ENCODE measurements around the gene KRTAP13-3.

KRTAP13-3 gene

GRCh38 chr21:30425826-30426225, at the start of gene KRTAP13-3:
KRTAP13-3 (minus strand) TSS chr21:30425926; CDS start chr21:30425912, 14 bp downstream.
- no peak for DNase-seq (ENCODE audit: low read depth in 1 of 2, low spot score in 1 of 2)

- DNase-seq (ENCODE audit: low read depth in 1 of 2, low spot score in 1 of 2): no peak
Observed at GRCh38 chr21:30468900-30469714, 43.4 kb upstream of the KRTAP13-3 start.

GRCh38 chr21:30463713-30464112, 38.0 kb upstream of the KRTAP13-3 start:
- no peak for DNase-seq (ENCODE audit: low read depth in 1 of 2, low spot score in 1 of 2)

- no peak for DNase-seq (ENCODE audit: low read depth in 1 of 2, low spot score in 1 of 2)
Observed at GRCh38 chr21:30448514-30448913, 22.8 kb upstream of the KRTAP13-3 start.

- DNase-seq (ENCODE audit: low read depth in 1 of 2, low spot score in 1 of 2): no peak
Observed at GRCh38 chr21:30447056-30447455, 21.3 kb upstream of the KRTAP13-3 start.

GRCh38 chr21:30444204-30444603, 18.5 kb upstream of the KRTAP13-3 start:
- no peak for DNase-seq (ENCODE audit: low read depth in 1 of 2, low spot score in 1 of 2)

- no peak for DNase-seq (ENCODE audit: low read depth in 1 of 2, low spot score in 1 of 2)
Observed at GRCh38 chr21:30443226-30443625, 17.5 kb upstream of the KRTAP13-3 start.

GRCh38 chr21:30439975-30440374, 14.2 kb upstream of the KRTAP13-3 start, which contains the start of gene KRTAP15-1:
KRTAP15-1 (plus strand) TSS chr21:30440275; CDS start chr21:30440328, 53 bp downstream.
- DNase-seq (ENCODE audit: low read depth in 1 of 2, low spot score in 1 of 2): no peak

- DNase-seq (ENCODE audit: low read depth in 1 of 2, low spot score in 1 of 2): no peak
Observed at GRCh38 chr21:30437010-30437565, 11.4 kb upstream of the KRTAP13-3 start.

- DNase-seq (ENCODE audit: low read depth in 1 of 2, low spot score in 1 of 2): no peak
Observed at GRCh38 chr21:30434033-30434631, 8.4 kb upstream of the KRTAP13-3 start.

GRCh38 chr21:30430170-30430655, 4.5 kb upstream of the KRTAP13-3 start, which contains the start of gene KRTAP13-4:
KRTAP13-4 (plus strand) TSS chr21:30430220; CDS start chr21:30430276, 56 bp downstream.
- DNase-seq (ENCODE audit: low read depth in 1 of 2, low spot score in 1 of 2): no peak

- DNase-seq (ENCODE audit: low read depth in 1 of 2, low spot score in 1 of 2): no peak
Observed at GRCh38 chr21:30426731-30427130, 1.0 kb upstream of the KRTAP13-3 start.

GRCh38 chr21:30415993-30416392, 9.7 kb downstream of the KRTAP13-3 start:
- DNase-seq (ENCODE audit: low read depth in 1 of 2, low spot score in 1 of 2): no peak

- DNase-seq (ENCODE audit: low read depth in 1 of 2, low spot score in 1 of 2): no peak
Observed at GRCh38 chr21:30408782-30409494, 16.8 kb downstream of the KRTAP13-3 start.

- no peak for DNase-seq (ENCODE audit: low read depth in 1 of 2, low spot score in 1 of 2)
Observed at GRCh38 chr21:30395731-30396130, 30.0 kb downstream of the KRTAP13-3 start, which contains the start of gene KRTAP13-1. KRTAP13-1 (plus strand) TSS chr21:30396031; CDS start chr21:30396087, 56 bp downstream.

- no peak for DNase-seq (ENCODE audit: low read depth in 1 of 2, low spot score in 1 of 2)
Observed at GRCh38 chr21:30391492-30392025, 34.2 kb downstream of the KRTAP13-3 start.

GRCh38 chr21:30382201-30382600, 43.5 kb downstream of the KRTAP13-3 start:
- DNase-seq (ENCODE audit: low read depth in 1 of 2, low spot score in 1 of 2): no peak
